ENCODE data around the gene GAS2L2.

The GAS2L2 gene

GRCh38 chr17:35744830-35745229, 8.2 kb downstream of the GAS2L2 start:
- DNase-seq = no peak

- DNase-seq = no peak
Measured at GRCh38 chr17:35743626-35744328, 9.3 kb downstream of the GAS2L2 start.

GRCh38 chr17:35742896-35743477, 10.1 kb downstream of the GAS2L2 start:
- no peak for DNase-seq

GRCh38 chr17:35742496-35742895, 10.5 kb downstream of the GAS2L2 start:
- no peak for DNase-seq

- DNase-seq = no peak
Measured at GRCh38 chr17:35740997-35741931, 11.8 kb downstream of the GAS2L2 start.

- no peak for DNase-seq
Measured at GRCh38 chr17:35740216-35740615, 12.8 kb downstream of the GAS2L2 start.

- DNase-seq = no peak
Measured at GRCh38 chr17:35738519-35739133, 14.4 kb downstream of the GAS2L2 start.

GRCh38 chr17:35736236-35736635, 16.8 kb downstream of the GAS2L2 start:
- no peak for DNase-seq

GRCh38 chr17:35735036-35735805, 17.8 kb downstream of the GAS2L2 start:
- DNase-seq = no peak

- DNase-seq = no peak
Measured at GRCh38 chr17:35734396-35734795, 18.6 kb downstream of the GAS2L2 start.

- no peak for DNase-seq
Measured at GRCh38 chr17:35733366-35733765, 19.7 kb downstream of the GAS2L2 start.

- DNase-seq = no peak
Measured at GRCh38 chr17:35732806-35733136, 20.3 kb downstream of the GAS2L2 start.

- DNase-seq = no peak
Measured at GRCh38 chr17:35731917-35732805, 20.9 kb downstream of the GAS2L2 start.

GRCh38 chr17:35731239-35731916, 21.7 kb downstream of the GAS2L2 start, which contains the start of gene RASL10B:
Gene RASL10B (plus strand): TSS chr17:35731639. CDS start chr17:35735185, 3,546 bp downstream.
- no peak for DNase-seq

- no peak for DNase-seq
Measured at GRCh38 chr17:35730400-35731005, 22.5 kb downstream of the GAS2L2 start.

- DNase-seq = no peak
Measured at GRCh38 chr17:35729405-35729833, 23.6 kb downstream of the GAS2L2 start.

GRCh38 chr17:35728551-35728950, 24.5 kb downstream of the GAS2L2 start:
- no peak for DNase-seq

- no peak for DNase-seq
Measured at GRCh38 chr17:35727635-35728034, 25.4 kb downstream of the GAS2L2 start.

- DNase-seq = no peak
Measured at GRCh38 chr17:35726953-35727460, 26.0 kb downstream of the GAS2L2 start.
